ENCODE data around the gene TMPRSS5. TPM values are rescaled to one million over a fixed set of nuclear protein-coding genes. Genes with fewer than 3 reads are reported as not detected.

Gene TMPRSS5
- polyA plus RNA-seq, 1 donor from 2014 or later, result 2.6 TPM

- Histone ChIP-seq H3K9me2 (ENCODE audit: insufficient read depth, low read length) (no peaks in the 10 kb centered on the region), H3K27ac (ENCODE audit: low read length) (no peak overlapping the region), H3K27me3 (ENCODE audit: insufficient read depth, low read depth, low read length) (no peaks in the 10 kb centered on the region), H3K36me3 (ENCODE audit: insufficient read depth, low read length) (no peaks in the 10 kb centered on the region), H3F3A (ENCODE audit: insufficient read depth, low read length, poor library complexity, severe bottlenecking) (no peaks in the 10 kb centered on the region), H3K4me2 (ENCODE audit: low read length) (no peak overlapping the region), H4K20me1 (ENCODE audit: insufficient read depth) (no peaks in the 10 kb centered on the region), H3K9ac (ENCODE audit: low read length) (no peak overlapping the region), H3K4me3 (ENCODE audit: low read length) (no peak overlapping the region), H3K79me2 (replicated peaks; ENCODE audit: insufficient read depth, low read length) (no peaks in the 10 kb centered on the region), H3K9me3 (ENCODE audit: low read length) (no peaks in the 10 kb centered on the region), H2AFZ (ENCODE audit: low read depth, low read length) (no peak overlapping the region)
- no peak for TF ChIP-seq SMC3 (conservative IDR thresholded peaks at IDR 0.05; ENCODE audit: poor library complexity)
- no peak for TF ChIP-seq TAF1 (IDR thresholded peaks at IDR 0.05; ENCODE audit: low read depth)
Measured at GRCh38 chr11:113725913-113726312, 19.8 kb upstream of the TMPRSS5 start.

GRCh38 chr11:113725407-113725806 lies 19.3 kb upstream of the TMPRSS5 start:
- no peak overlapping the region for H2AFZ ChIP-seq (ENCODE audit: low read depth, low read length)
- H3K79me2 ChIP-seq (replicated peaks; ENCODE audit: insufficient read depth, low read length), result no peaks in the 10 kb centered on the region
- no peaks in the 10 kb centered on the region for H3F3A ChIP-seq (ENCODE audit: insufficient read depth, low read length, poor library complexity, severe bottlenecking)
- H3K9ac ChIP-seq (ENCODE audit: low read length), result no peak overlapping the region
- H4K20me1 ChIP-seq (ENCODE audit: insufficient read depth), result no peaks in the 10 kb centered on the region
- TF ChIP-seq EP300 (conservative IDR thresholded peaks at IDR 0.05; ENCODE audit: poor library complexity, severe bottlenecking) (no peak), MXI1 (conservative IDR thresholded peaks at IDR 0.05; ENCODE audit: poor library complexity, severe bottlenecking) (no peak)
- H3K4me2 ChIP-seq (ENCODE audit: low read length), result no peak overlapping the region
- no peaks in the 10 kb centered on the region for H3K36me3 ChIP-seq (ENCODE audit: insufficient read depth, low read length)
- H3K9me3 ChIP-seq (ENCODE audit: low read length), result no peaks in the 10 kb centered on the region
- no peak overlapping the region for H3K4me3 ChIP-seq (ENCODE audit: low read length)
- no peak overlapping the region for H3K27ac ChIP-seq (ENCODE audit: low read length)
- no peaks in the 10 kb centered on the region for H3K27me3 ChIP-seq (ENCODE audit: insufficient read depth, low read depth, low read length)
- no peaks in the 10 kb centered on the region for H3K9me2 ChIP-seq (ENCODE audit: insufficient read depth, low read length)

- H3K4me2 ChIP-seq (ENCODE audit: low read length), result no peak overlapping the region
Measured at GRCh38 chr11:113724778-113725177, 18.7 kb upstream of the TMPRSS5 start.

GRCh38 chr11:113723787-113724186 lies 17.7 kb upstream of the TMPRSS5 start:
- TF ChIP-seq MXI1 (conservative IDR thresholded peaks at IDR 0.05; ENCODE audit: poor library complexity, severe bottlenecking) (no peak), CTCF (IDR thresholded peaks at IDR 0.05; ENCODE audit: poor library complexity, severe bottlenecking) (no peak), POLR2AphosphoS5 (IDR thresholded peaks at IDR 0.05) (no peak), SMC3 (conservative IDR thresholded peaks at IDR 0.05; ENCODE audit: poor library complexity) (no peak), RAD21 (conservative IDR thresholded peaks at IDR 0.05) (no peak), EZH2 (IDR thresholded peaks at IDR 0.05; ENCODE audit: borderline replicate concordance, insufficient read depth, low read length, poor library complexity, severe bottlenecking) (no peak), TAF1 (IDR thresholded peaks at IDR 0.05; ENCODE audit: low read depth) (no peak)
- Histone ChIP-seq H3K9me3 (ENCODE audit: low read length) (no peaks in the 10 kb centered on the region), H3F3A (ENCODE audit: insufficient read depth, low read length, poor library complexity, severe bottlenecking) (no peaks in the 10 kb centered on the region), H3K4me2 (ENCODE audit: low read length) (no peak overlapping the region), H3K27me3 (ENCODE audit: insufficient read depth, low read depth, low read length) (no peaks in the 10 kb centered on the region), H2AFZ (ENCODE audit: low read depth, low read length) (no peak overlapping the region), H3K4me3 (ENCODE audit: low read length) (no peak overlapping the region), H4K20me1 (ENCODE audit: insufficient read depth) (no peaks in the 10 kb centered on the region), H3K9ac (ENCODE audit: low read length) (no peak overlapping the region), H3K9me2 (ENCODE audit: insufficient read depth, low read length) (no peaks in the 10 kb centered on the region), H3K79me2 (replicated peaks; ENCODE audit: insufficient read depth, low read length) (no peaks in the 10 kb centered on the region), H3K36me3 (ENCODE audit: insufficient read depth, low read length) (no peaks in the 10 kb centered on the region), H3K27ac (ENCODE audit: low read length) (no peak overlapping the region)

More at GRCh38 chr11:113724778-113725177, 18.7 kb upstream of the TMPRSS5 start:
- no peaks in the 10 kb centered on the region for H3K27me3 ChIP-seq (ENCODE audit: insufficient read depth, low read depth, low read length)
- no peaks in the 10 kb centered on the region for H3K36me3 ChIP-seq (ENCODE audit: insufficient read depth, low read length)
- H3K9me3 ChIP-seq (ENCODE audit: low read length), result no peaks in the 10 kb centered on the region
- no peaks in the 10 kb centered on the region for H4K20me1 ChIP-seq (ENCODE audit: insufficient read depth)
- H3K9ac ChIP-seq (ENCODE audit: low read length), result no peak overlapping the region
- no peaks in the 10 kb centered on the region for H3K79me2 ChIP-seq (replicated peaks; ENCODE audit: insufficient read depth, low read length)
- H3K27ac ChIP-seq (ENCODE audit: low read length), result no peak overlapping the region
- no peak for TF ChIP-seq EP300 (conservative IDR thresholded peaks at IDR 0.05; ENCODE audit: poor library complexity, severe bottlenecking)
- no peak for TF ChIP-seq TAF1 (IDR thresholded peaks at IDR 0.05; ENCODE audit: low read depth)
- TF ChIP-seq RAD21 (conservative IDR thresholded peaks at IDR 0.05), result no peak
- TF ChIP-seq SMC3 (conservative IDR thresholded peaks at IDR 0.05; ENCODE audit: poor library complexity), result no peak
- no peaks in the 10 kb centered on the region for H3F3A ChIP-seq (ENCODE audit: insufficient read depth, low read length, poor library complexity, severe bottlenecking)
- H3K4me3 ChIP-seq (ENCODE audit: low read length), result no peak overlapping the region
- H3K9me2 ChIP-seq (ENCODE audit: insufficient read depth, low read length), result no peaks in the 10 kb centered on the region
- no peak overlapping the region for H2AFZ ChIP-seq (ENCODE audit: low read depth, low read length)
